IMR-90 (cell line): Measurements from ENCODE around the gene C1QTNF5.

Experiments
- CTCF ChIP-seq: conservative IDR thresholded peaks from 2 replicates; pipeline ENCODE4 v1.5.1; 2012; ENCODE audit warnings: mild to moderate bottlenecking, low read depth, low read length, improper control_type of control experiment
- POLR2A ChIP-seq: IDR thresholded peaks from 2 replicates; pipeline ENCODE4 v1.6.1; 2012; ENCODE audit warnings: mild to moderate bottlenecking, low read depth, low read length
- USF2 ChIP-seq: fragments of 150-350 bp; IDR thresholded peaks from 2 replicates; pipeline ENCODE4 v1.6.1; 2017; ENCODE audit warnings: mild to moderate bottlenecking, antibody characterized with exemption, low read length, low read depth

- no peak for TF ChIP-seq USF2
- no peak; the same call in 1 of the 2 replicates for TF ChIP-seq CTCF
- no peak for TF ChIP-seq POLR2A
Measured at GRCh38 chr11:119295178-119295577, 45.5 kb downstream of the C1QTNF5 start.
